Hepatocyte (in vitro differentiated cells): ENCODE data around the gene ADCK2. TPM values are rescaled to one million over a fixed set of nuclear protein-coding genes. Genes with fewer than 3 reads are reported as not detected.
"Not testable (repeated sequence)": the region's sequence is repeated elsewhere in the genome, so short reads cannot be mapped to it uniquely, and the experiment has no call there.

Experiments used
- DNase-seq: peaks from one replicate; pipeline ENCODE4 v3.0.0-alpha.2; 2016; ENCODE audit warnings: low spot score
- H2AFZ ChIP-seq: fragments of 200-600 bp; sonication (generic); 2 replicates; pipeline ENCODE4 v1.6.0; 2016; ENCODE audit warnings: antibody characterized with exemption, mild to moderate bottlenecking
- H3K27ac ChIP-seq: fragments of 200-600 bp; sonication (generic); 2 replicates; pipeline ENCODE4 v1.5.1; 2016; ENCODE audit warnings: mild to moderate bottlenecking
- H3K27me3 ChIP-seq: fragments of 200-600 bp; sonication (generic); 2 replicates; pipeline ENCODE4 v1.6.1; 2016
- H3K36me3 ChIP-seq: fragments of 200-600 bp; sonication (generic); replicated peaks from 2 replicates; pipeline ENCODE4 v1.5.1; 2016; ENCODE audit warnings: low read depth; ENCODE audit not compliant: insufficient read depth
- H3K4me1 ChIP-seq: fragments of 200-600 bp; sonication (generic); 2 replicates; pipeline ENCODE4 v1.5.1; 2016; ENCODE audit warnings: mild to moderate bottlenecking, moderate library complexity; ENCODE audit not compliant: insufficient read depth
- H3K4me2 ChIP-seq: fragments of 200-600 bp; sonication (generic); 2 replicates; pipeline ENCODE4 v1.6.0; 2016
- H3K4me3 ChIP-seq: fragments of 200-600 bp; sonication (generic); 2 replicates; pipeline ENCODE4 v1.5.1; 2016; ENCODE audit warnings: mild to moderate bottlenecking
- H3K79me2 ChIP-seq: fragments of 200-600 bp; sonication (generic); 2 replicates; pipeline ENCODE4 v1.6.0; 2017; ENCODE audit warnings: mild to moderate bottlenecking
- H3K9me2 ChIP-seq: fragments of 200-600 bp; sonication (generic); replicated peaks from 2 replicates; pipeline ENCODE4 v1.6.0; 2017; ENCODE audit warnings: mild to moderate bottlenecking; ENCODE audit not compliant: insufficient read depth
- H3K9me3 ChIP-seq: fragments of 200-600 bp; sonication (generic); 2 replicates; pipeline ENCODE4 v1.5.1; 2016; ENCODE audit warnings: low read depth, mild to moderate bottlenecking
- H4K20me1 ChIP-seq: fragments of 200-600 bp; sonication (generic); 2 replicates; pipeline ENCODE4 v1.6.0; 2016; ENCODE audit warnings: mild to moderate bottlenecking; ENCODE audit not compliant: insufficient read depth, poor library complexity, severe bottlenecking
- CTCF ChIP-seq: fragments of 200-600 bp; sonication (generic); IDR thresholded peaks from 2 replicates; pipeline ENCODE4 v1.5.1; 2016; ENCODE audit warnings: antibody characterized with exemption, mild to moderate bottlenecking; ENCODE audit not compliant: poor library complexity
- EZH2 ChIP-seq: fragments of 200-600 bp; sonication (generic); IDR thresholded peaks from 2 replicates; pipeline ENCODE4 v1.6.1; 2016; ENCODE audit warnings: antibody characterized with exemption, mild to moderate bottlenecking, borderline replicate concordance
- EZH2phosphoT487 ChIP-seq: fragments of 200-600 bp; sonication (generic); IDR thresholded peaks from one replicate; pipeline ENCODE4 v1.6.1; 2018; ENCODE audit warnings: antibody characterized with exemption, mild to moderate bottlenecking, low read depth, moderate library complexity; ENCODE audit not compliant: unreplicated experiment, severe bottlenecking
- WGBS: methylation state at CpG from one replicate; pipeline ENCODE4 v1.1.6; 2016; ENCODE audit warnings: low lambda C conversion rate; ENCODE audit errors: missing lambda C conversion rate; 5-methylcytosine and 5-hydroxymethylcytosine counted together
- polyA plus RNA-seq: library from polyadenylated mRNA; unstranded; fragments of >200 nt; fragmentation: Nextera tagmentation; extraction: Ambion mirVana; gene quantifications from 2 replicates; pipeline ENCODE4 v1.2.1, GENCODE V29; 2016
- total RNA-seq: library from RNA; depleted of rRNA; stranded (reverse); fragments of >200 nt; gene quantifications from 2 replicates; pipeline ENCODE4 v1.2.3, GENCODE V29; 2014

The ADCK2 gene
- total and polyA plus RNA-seq, 2 experiments from 2014 or later, result 22.4 to 24.2 TPM

DNA sequence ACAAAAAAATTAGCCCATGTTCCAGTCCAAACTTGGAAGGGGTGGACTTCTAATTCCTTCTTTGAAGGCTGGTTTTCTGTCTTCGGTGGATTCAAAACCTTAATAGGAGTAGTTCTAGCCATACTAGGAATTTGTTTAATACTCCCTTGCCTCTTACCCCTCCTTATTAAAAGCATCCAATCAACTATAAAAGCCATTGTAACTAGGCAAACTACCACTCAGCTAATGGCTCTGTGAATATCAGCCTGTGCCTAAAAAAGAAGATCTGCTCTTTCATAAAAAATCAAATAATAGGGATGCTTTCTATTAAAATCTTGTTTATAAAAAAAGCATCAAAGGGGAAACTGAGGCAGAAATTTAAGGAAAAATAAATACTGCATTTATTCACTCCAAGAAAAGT, 4.1 kb upstream of the ADCK2 start:
- no peaks in the 10 kb centered on the region for H3K79me2 ChIP-seq
- H3K27ac ChIP-seq, result no peak overlapping the region
- TF ChIP-seq EZH2 (no peak), CTCF (no peak), EZH2phosphoT487 (no peak)
- WGBS, result 89% methylated on average over 1 of the region's 1 CpG
- DNase-seq, result no peak
- H4K20me1 ChIP-seq, result no peaks in the 10 kb centered on the region
- H3K4me2 ChIP-seq, result no peak overlapping the region
- no peak overlapping the region for H2AFZ ChIP-seq
- peaks cover 2% of the 10 kb centered on the region for H3K4me1 ChIP-seq
- H3K27me3 ChIP-seq, result no peaks in the 10 kb centered on the region
- no peaks in the 10 kb centered on the region for H3K9me3 ChIP-seq
- H3K9me2 ChIP-seq, result no peaks in the 10 kb centered on the region
- H3K4me3 ChIP-seq, result no peak overlapping the region
- no peaks in the 10 kb centered on the region for H3K36me3 ChIP-seq

GRCh38 chr7:140669352-140669751, 3.4 kb upstream of the ADCK2 start:
- H3K9me2 ChIP-seq, result no peaks in the 10 kb centered on the region
- WGBS, result 94% methylated on average over 3 of the region's 3 CpGs

GRCh38 chr7:140669862-140670261, 2.9 kb upstream of the ADCK2 start:
- H3K36me3 ChIP-seq, H3K4me3 ChIP-seq, DNase-seq, H3K9me3 ChIP-seq, H3K27ac ChIP-seq, H3K9me2 ChIP-seq, H3K79me2 ChIP-seq, H4K20me1 ChIP-seq, H2AFZ ChIP-seq, H3K4me2 ChIP-seq, H3K27me3 ChIP-seq: not testable (repeated sequence)
- peaks cover 14% of the 10 kb centered on the region for H3K4me1 ChIP-seq
- 93% methylated on average over 10 of the region's 10 CpGs for WGBS

More at GRCh38 chr7:140669352-140669751, 3.4 kb upstream of the ADCK2 start:
- no peak for DNase-seq
- no peaks in the 10 kb centered on the region for H3K27me3 ChIP-seq
- H4K20me1 ChIP-seq, result no peaks in the 10 kb centered on the region
- no peaks in the 10 kb centered on the region for H3K79me2 ChIP-seq
- H3K27ac ChIP-seq, result no peak overlapping the region
- no peak for TF ChIP-seq EZH2phosphoT487
- no peak for TF ChIP-seq EZH2
- TF ChIP-seq CTCF, result no peak
- peaks cover 9% of the 10 kb centered on the region for H3K4me1 ChIP-seq
- H3K4me3 ChIP-seq, result no peak overlapping the region
- H3K4me2 ChIP-seq, result no peak overlapping the region
- no peak overlapping the region for H2AFZ ChIP-seq
- no peaks in the 10 kb centered on the region for H3K9me3 ChIP-seq
- no peaks in the 10 kb centered on the region for H3K36me3 ChIP-seq

- WGBS, result 88% methylated on average over 4 of the region's 4 CpGs
- Histone ChIP-seq H3K36me3 (no peaks in the 10 kb centered on the region), H3K4me3 (no peak overlapping the region)
Observed at GRCh38 chr7:140670343-140670935, 2.3 kb upstream of the ADCK2 start.

More at GRCh38 chr7:140670343-140670935, 2.3 kb upstream of the ADCK2 start:
- Histone ChIP-seq H3K4me2 (no peak overlapping the region), H4K20me1 (no peaks in the 10 kb centered on the region), H2AFZ (no peak overlapping the region), H3K9me2 (no peaks in the 10 kb centered on the region), H3K4me1 (peaks cover 14% of the 10 kb centered on the region), H3K27me3 (no peaks in the 10 kb centered on the region), H3K27ac (no peak overlapping the region), H3K9me3 (no peaks in the 10 kb centered on the region), H3K79me2 (no peaks in the 10 kb centered on the region)
- no peak for DNase-seq
- TF ChIP-seq EZH2, result no peak
- TF ChIP-seq CTCF, result no peak
- no peak for TF ChIP-seq EZH2phosphoT487
